Thymus (tissue), 11 donors: ENCODE results near the gene DMWD. TPM values are rescaled to one million over a fixed set of nuclear protein-coding genes. Genes with fewer than 3 reads are reported as not detected.
"Not testable (repeated sequence)": the region's sequence is repeated elsewhere in the genome, so short reads cannot be mapped to it uniquely, and the experiment has no call there.

ENCODE experiments used
- DNase-seq, 9 donors: peaks; one replicate each; pipeline ENCODE4 v3.0.0-alpha.2; 2013; ENCODE audit warnings: low spot score in 9 of 9, low read depth in 6 of 9, missing footprints in 1 of 9
- H3K27ac ChIP-seq, 2 donors: one replicate each; pipeline ENCODE4 v1.5.1; 2013; ENCODE audit warnings: control low read depth in 1 of 2, low read depth in 1 of 2, low read length in 1 of 2, mild to moderate bottlenecking in 1 of 2, moderate library complexity in 1 of 2
- H3K27me3 ChIP-seq, 2 donors: one replicate each; pipeline ENCODE4 v1.5.1; 2013; ENCODE audit warnings: low read length in 1 of 2; ENCODE audit not compliant: control insufficient read depth in 2 of 2, insufficient read depth in 1 of 2
- H3K36me3 ChIP-seq, 2 donors: one replicate each; pipeline ENCODE4 v1.5.1; 2013; ENCODE audit warnings: low read length in 1 of 2, mild to moderate bottlenecking in 1 of 2, moderate library complexity in 1 of 2; ENCODE audit not compliant: control insufficient read depth in 2 of 2, insufficient read depth in 2 of 2
- H3K4me1 ChIP-seq, 2 donors: one replicate each; pipeline ENCODE4 v1.5.1; 2013; ENCODE audit warnings: low read length in 2 of 2; ENCODE audit not compliant: control insufficient read depth in 2 of 2, insufficient read depth in 2 of 2
- H3K4me3 ChIP-seq, 2 donors: one replicate each; pipeline ENCODE4 v1.5.1; 2013; ENCODE audit warnings: low read length in 2 of 2, control low read depth in 1 of 2, mild to moderate bottlenecking in 1 of 2
- H3K9me3 ChIP-seq, 2 donors: one replicate each; pipeline ENCODE4 v1.5.1; 2013; ENCODE audit warnings: low read length in 1 of 2, mild to moderate bottlenecking in 1 of 2; ENCODE audit not compliant: control insufficient read depth in 2 of 2, insufficient read depth in 1 of 2
- WGBS: extraction: QIAGEN DNeasy Blood & Tissue Kit; methylation state at CpG from one replicate; pipeline ENCODE4 v1.1.7; 2013; 5-methylcytosine and 5-hydroxymethylcytosine counted together
- polyA plus RNA-seq: library from polyadenylated mRNA; stranded (reverse); fragments of 200-250 nt; gene quantifications from one replicate; pipeline ENCODE4 v1.2.3, GENCODE V29; 2013
- total RNA-seq: library from RNA; stranded (reverse); fragments of 120-200 nt; gene quantifications from one replicate; pipeline ENCODE4 v1.2.4, GENCODE V29; 2013
- donor health status: healthy.

Gene DMWD
- total and polyA plus RNA-seq, 2 donors: 12.4 to 18.1 TPM

- Histone ChIP-seq H3K27ac (peak overlapping the region in 1 of 2 donors; percentile 31), H3K9me3 (no peaks in the 10 kb centered on the region), H3K36me3 (peaks cover 0 to 9% of the 10 kb centered on the region in 2 donors), H3K4me3 (no peak overlapping the region), H3K4me1 (peaks cover 5 to 33% of the 10 kb centered on the region in 2 donors), H3K27me3 (peaks cover 2 to 26% of the 10 kb centered on the region in 2 donors)
- DNase-seq: no peak
- WGBS: 94% methylated on average over 12 of the region's 12 CpGs
Measured at GRCh38 chr19:45814166-45814780, 21.6 kb upstream of the DMWD start.

GRCh38 chr19:45812297-45812696, 19.7 kb upstream of the DMWD start:
- Histone ChIP-seq H3K36me3 (peaks cover 0 to 3% of the 10 kb centered on the region in 2 donors), H3K9me3 (no peaks in the 10 kb centered on the region), H3K27me3 (peaks cover 2 to 26% of the 10 kb centered on the region in 2 donors), H3K4me3 (no peak overlapping the region), H3K27ac (no peak overlapping the region), H3K4me1 (peaks cover 5 to 32% of the 10 kb centered on the region in 2 donors)
- no peak for DNase-seq
- 97% methylated on average over 6 of the region's 6 CpGs for WGBS

GRCh38 chr19:45809643-45810159, 17.1 kb upstream of the DMWD start:
- peak in 5 of 9 donors; percentile 47 to 78 (median 57) for DNase-seq
- Histone ChIP-seq H3K4me3 (no peak overlapping the region), H3K36me3 (peaks cover 0 to 3% of the 10 kb centered on the region in 2 donors), H3K27me3 (peaks cover 2 to 17% of the 10 kb centered on the region in 2 donors), H3K9me3 (no peaks in the 10 kb centered on the region), H3K4me1 (peaks cover 5 to 14% of the 10 kb centered on the region in 2 donors), H3K27ac (peak overlapping the region; percentile 40 to 83)
- WGBS: 15% methylated on average over 7 of the region's 7 CpGs

- no peak overlapping the region for H3K27ac ChIP-seq
- no peak for DNase-seq
Measured at GRCh38 chr19:45805719-45806118, 13.1 kb upstream of the DMWD start.

GRCh38 chr19:45804959-45805230, 12.2 kb upstream of the DMWD start:
- 96% methylated on average over 8 of the region's 8 CpGs for WGBS
- H3K4me3 ChIP-seq: no peak overlapping the region
- H3K36me3 ChIP-seq: no peaks in the 10 kb centered on the region
- H3K9me3 ChIP-seq: no peaks in the 10 kb centered on the region
- peaks cover 5 to 8% of the 10 kb centered on the region in 2 donors for H3K4me1 ChIP-seq
- no peak overlapping the region for H3K27ac ChIP-seq
- peaks cover 0 to 40% of the 10 kb centered on the region in 2 donors for H3K27me3 ChIP-seq
- DNase-seq: no peak

More at GRCh38 chr19:45805719-45806118, 13.1 kb upstream of the DMWD start:
- no peak overlapping the region for H3K4me3 ChIP-seq
- no peaks in the 10 kb centered on the region for H3K9me3 ChIP-seq
- peaks cover 5 to 12% of the 10 kb centered on the region in 2 donors for H3K4me1 ChIP-seq
- peaks cover 0 to 34% of the 10 kb centered on the region in 2 donors for H3K27me3 ChIP-seq
- no peaks in the 10 kb centered on the region for H3K36me3 ChIP-seq

- DNase-seq: no peak
- no peak overlapping the region for H3K4me3 ChIP-seq
- H3K9me3 ChIP-seq: no peaks in the 10 kb centered on the region
- H3K27ac ChIP-seq: no peak overlapping the region
- peaks cover 3 to 6% of the 10 kb centered on the region in 2 donors for H3K4me1 ChIP-seq
- peaks cover 0 to 43% of the 10 kb centered on the region in 2 donors for H3K27me3 ChIP-seq
- WGBS: 95% methylated on average over 57 of the region's 57 CpGs
- H3K36me3 ChIP-seq: no peaks in the 10 kb centered on the region
Measured at GRCh38 chr19:45804140-45804958, 11.7 kb upstream of the DMWD start.

- Histone ChIP-seq H3K27me3 (peaks cover 0 to 47% of the 10 kb centered on the region in 2 donors), H3K4me1 (peaks cover 4 to 8% of the 10 kb centered on the region in 2 donors), H3K36me3 (no peaks in the 10 kb centered on the region), H3K27ac (no peak overlapping the region), H3K9me3 (no peaks in the 10 kb centered on the region), H3K4me3 (no peak overlapping the region)
- WGBS: 92% methylated on average over 7 of the region's 7 CpGs
- DNase-seq: no peak
Measured at GRCh38 chr19:45801603-45802175, 9.0 kb upstream of the DMWD start.

- DNase-seq: no peak
- Histone ChIP-seq H3K4me1 (peaks cover 4 to 8% of the 10 kb centered on the region in 2 donors), H3K9me3 (no peaks in the 10 kb centered on the region), H3K36me3 (no peaks in the 10 kb centered on the region), H3K27ac (no peak overlapping the region), H3K27me3 (peaks cover 0 to 50% of the 10 kb centered on the region in 2 donors), H3K4me3 (no peak overlapping the region)
- WGBS: 88% methylated on average over 8 of the region's 8 CpGs
Measured at GRCh38 chr19:45800070-45800553, 7.5 kb upstream of the DMWD start.

- not testable (repeated sequence) for H3K36me3 ChIP-seq, H3K9me3 ChIP-seq, H3K27ac ChIP-seq, DNase-seq, H3K4me1 ChIP-seq, H3K4me3 ChIP-seq
- peaks cover 0 to 50% of the 10 kb centered on the region in 2 donors for H3K27me3 ChIP-seq
- WGBS: 94% methylated on average over 5 of the region's 5 CpGs
Measured at GRCh38 chr19:45799541-45799940, 6.9 kb upstream of the DMWD start.
